ENCODE results near the gene PRCP.
A peak's percentile ranks its signal among the peaks of the same experiment; 100 is the strongest.
"Not testable (repeated sequence)": the region's sequence is repeated elsewhere in the genome, so short reads cannot be mapped to it uniquely, and the experiment has no call there.

Gene PRCP

DNA sequence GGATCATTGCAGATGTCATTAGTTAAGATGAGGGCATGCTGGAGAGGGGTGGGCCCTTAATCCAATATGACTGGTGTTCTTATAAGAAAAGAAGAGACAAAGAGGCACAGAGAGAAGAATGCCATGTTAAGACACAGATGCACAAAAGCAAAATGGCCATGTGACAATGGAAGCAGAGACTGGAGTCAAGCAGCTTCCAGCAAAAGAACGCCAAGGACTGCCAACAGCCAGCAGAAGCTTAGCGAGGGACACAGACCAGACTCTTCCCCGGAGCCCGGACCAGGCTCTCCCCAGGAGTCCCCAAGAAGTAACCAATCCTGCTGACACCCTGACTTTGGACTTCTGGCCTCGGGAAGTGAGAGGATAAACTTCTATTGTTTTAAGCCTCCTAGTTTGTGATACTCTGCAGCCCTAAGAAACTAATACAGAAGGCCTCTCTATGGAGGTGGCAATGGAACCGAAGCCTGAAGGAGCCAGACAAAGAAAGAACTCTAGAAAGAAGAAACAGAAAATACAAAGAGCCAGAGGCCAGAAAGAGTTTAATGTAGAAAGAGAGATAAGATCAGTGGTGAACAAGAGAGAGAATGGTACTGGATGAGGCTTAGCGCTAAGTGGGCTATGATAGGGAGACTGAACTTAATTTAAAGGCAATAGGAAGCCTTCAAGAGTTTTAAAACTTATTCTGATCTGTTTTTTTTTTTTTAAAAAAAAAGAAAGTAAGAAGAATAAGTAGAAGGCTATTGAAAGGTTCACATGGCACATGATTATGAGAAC is 27.7 kb downstream of the PRCP start:
- no peak for DNase-seq (ENCODE audit: low read depth)

DNA sequence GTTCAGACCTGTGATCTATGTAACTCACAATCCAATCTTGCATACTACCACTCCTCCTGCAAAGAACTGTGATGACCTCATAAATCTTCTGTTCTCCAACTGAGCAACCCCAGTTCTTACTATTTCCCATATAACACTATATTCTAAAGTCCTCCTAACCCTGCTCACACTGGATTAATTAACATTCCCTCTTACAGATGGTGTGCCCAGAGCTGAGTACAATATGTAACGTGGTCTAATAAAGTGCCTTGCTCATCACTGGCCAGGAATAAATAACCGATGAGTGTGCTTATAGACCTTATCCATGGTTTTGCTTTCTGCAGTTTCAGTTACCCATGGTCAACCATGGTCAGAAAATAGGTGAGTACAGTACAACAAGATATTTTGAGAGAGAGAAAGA is 28.6 kb downstream of the PRCP start:
- no peak for DNase-seq (ENCODE audit: low read depth)

DNA sequence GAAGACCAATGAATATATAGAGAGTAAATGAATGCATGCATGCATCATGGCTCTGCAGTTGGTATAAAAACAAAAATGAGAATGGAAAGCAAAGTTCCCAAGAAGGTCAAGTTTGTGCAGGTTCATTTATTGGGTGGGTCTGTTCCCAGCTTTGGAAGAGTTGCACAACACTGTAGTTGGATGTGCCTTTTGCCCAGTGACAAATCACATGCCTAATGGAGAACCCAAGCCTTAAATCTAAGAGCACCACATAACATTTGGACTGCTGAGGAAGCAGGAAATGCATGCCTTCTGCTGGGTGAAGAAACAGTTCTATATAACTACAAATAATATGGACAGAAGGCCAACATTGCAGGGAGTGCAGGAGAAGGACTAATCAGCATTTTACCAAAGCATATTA is 30.6 kb downstream of the PRCP start:
- no peak for DNase-seq (ENCODE audit: low read depth)

DNA sequence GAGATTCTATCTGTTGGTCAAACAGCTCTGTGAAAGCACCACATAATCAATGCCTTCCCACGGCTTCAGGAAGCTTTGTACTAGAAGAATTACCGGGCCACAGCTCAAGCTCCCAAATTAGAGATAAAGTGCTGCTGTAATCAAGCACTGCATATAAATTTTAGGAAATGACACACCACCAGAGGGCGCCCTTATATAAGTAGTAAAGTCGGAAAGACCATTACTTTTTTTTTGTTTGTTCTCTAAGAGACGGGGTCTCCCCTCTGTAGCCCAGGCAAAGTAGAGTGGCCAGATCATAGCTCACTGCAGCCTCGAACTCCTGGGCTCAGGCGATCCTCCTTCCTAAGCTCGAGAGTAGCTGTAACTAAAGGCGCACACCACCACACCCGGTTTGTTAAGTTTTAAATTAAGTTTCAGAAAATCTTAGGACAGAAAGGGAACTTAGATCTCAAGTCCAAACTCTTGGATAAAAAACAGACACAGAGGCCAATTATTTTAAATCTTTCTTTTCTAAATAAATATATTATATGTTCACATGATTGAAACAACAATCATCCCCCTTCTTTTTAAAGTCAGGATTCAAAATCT is 32.6 kb downstream of the PRCP start:
- DNase-seq (ENCODE audit: low read depth), result peak; percentile 48

DNA sequence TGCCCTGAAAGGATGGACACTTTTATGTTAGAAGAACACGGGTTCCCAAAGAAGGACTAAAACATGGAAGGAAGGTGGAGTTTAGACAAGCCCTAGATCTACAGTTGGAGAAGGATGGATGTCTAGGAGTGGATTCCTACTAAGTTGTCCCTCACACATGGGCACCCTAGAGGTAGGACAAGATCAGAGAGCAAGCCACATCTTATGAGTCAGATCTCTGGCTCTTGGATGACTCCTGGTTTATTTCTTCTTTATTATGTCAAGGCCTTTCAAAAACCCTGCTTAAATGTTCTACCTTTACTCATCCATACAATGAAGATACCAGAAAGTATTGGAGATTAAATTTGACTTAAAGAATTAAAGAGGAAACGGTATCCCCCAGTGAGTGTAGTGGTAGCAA is 34.4 kb downstream of the PRCP start:
- no peak for DNase-seq (ENCODE audit: low read depth)

DNA sequence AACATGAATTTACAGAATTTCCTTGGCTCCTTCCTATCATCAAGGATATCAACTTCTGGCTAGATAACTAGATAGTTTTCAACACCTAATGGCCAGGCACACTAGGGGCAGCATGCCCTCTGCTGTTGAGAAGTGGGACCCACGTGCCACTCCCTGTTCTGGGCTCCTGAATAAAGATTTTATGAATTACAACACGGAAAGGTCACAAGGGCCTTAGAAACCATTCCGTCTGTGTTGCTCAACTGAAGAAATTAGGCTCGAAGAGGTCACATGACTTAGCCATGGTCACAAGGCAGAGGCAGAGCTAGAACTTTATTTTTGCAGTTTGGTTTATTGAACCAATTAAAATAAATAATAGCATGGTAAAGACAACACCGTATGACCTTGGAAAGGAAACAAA is 36.0 kb downstream of the PRCP start:
- no peak for DNase-seq (ENCODE audit: low read depth)

DNA sequence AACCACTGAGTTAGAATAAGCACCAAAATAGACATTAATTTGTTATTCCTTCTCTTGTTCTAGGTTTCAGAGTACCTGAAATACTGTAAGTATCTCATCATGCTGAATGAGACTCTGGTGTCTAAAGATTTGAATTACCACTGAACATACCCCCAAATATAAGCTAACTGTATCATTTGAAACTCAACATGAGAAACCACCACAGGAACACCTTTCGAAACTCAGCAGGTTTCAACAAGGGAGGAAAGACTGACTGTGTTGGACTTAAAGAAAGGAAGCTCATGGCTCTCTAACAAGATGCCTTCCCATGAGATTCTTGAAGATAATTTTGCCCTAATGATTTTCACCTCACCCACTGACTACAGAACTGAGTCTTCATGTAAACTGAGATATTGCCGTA is 37.0 kb downstream of the PRCP start:
- DNase-seq (ENCODE audit: low read depth), result no peak

DNA sequence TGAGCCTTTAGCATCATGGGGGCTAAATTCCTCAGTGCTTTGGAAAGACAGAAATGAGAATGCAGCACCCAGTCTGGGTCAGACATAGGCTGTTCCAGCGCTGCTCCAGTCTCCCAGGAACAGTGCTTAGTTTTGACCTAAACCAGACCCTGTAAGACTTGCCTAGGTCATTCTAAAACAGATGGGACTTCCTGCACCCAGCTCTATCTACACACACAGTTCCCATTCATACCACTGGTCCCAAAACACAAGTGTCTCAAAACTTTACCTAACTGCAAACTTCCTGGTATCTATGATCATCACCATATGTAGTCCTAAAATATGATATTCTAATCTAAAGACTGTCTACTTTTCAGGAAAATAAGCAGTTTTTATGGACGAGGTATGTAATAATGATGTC is 37.9 kb downstream of the PRCP start:
- no peak for DNase-seq (ENCODE audit: low read depth)

DNA sequence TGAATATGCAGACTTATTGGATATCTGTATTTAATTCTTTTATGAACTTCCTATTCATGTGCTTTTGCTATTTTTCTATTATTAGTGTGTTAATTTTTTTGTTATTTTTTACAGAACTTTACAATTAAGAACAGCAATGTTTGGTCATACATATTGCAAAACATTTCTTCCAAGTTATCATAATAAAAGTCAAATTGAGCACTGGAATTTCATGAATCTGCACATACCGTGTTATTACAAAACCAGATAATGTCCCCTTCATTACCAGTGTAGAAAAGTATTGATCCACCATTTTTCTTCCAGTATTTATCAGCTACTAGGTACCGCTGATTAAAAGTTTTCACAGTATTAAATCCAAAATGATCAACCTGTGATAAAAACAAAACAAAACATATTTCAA is 40.5 kb downstream of the PRCP start:
- no peak for DNase-seq (ENCODE audit: low read depth)

DNA sequence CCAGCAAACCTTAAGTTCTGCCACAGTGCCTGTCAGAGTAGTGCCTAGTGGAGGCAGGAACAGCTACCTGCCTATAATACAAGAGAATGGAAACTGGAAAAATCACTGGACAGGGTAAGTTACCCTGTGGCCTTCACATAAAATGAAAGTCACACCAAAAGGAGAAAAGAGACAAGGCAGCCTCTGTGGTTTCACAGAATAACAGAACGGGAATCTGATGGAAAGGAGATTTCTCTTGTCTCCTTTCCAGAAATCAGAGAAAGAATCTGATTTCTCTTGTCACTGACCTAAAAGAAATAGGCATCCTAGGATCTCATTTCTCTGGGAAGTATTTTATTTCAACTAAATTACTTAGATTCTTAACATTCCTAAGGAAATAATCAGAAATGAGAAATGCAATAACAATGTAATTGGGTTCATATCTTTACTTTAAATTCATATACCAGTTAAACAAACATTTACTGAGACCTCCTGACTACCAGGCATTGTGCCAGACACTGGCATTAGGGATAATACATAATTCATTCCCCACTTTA is 41.6 kb downstream of the PRCP start:
- no peak for DNase-seq (ENCODE audit: low read depth)

DNA sequence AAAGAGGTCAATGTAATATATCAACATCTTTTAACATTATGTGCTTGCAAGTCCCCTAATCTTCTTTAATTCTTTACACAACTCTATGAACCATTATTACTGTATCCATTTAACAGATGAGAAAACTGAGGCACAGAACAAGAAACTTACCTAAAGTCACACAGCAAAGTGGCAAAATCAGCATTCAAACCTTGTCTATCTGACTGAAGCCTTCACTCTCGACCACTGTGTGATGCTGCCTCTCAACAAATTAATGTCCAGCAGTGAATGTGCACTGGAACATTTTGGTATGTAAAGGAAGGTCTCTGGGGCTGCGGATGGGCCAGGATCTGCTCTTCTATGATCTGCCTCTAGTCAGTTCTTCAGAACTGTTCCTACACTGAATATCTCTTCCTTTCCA is 42.1 kb downstream of the PRCP start:
- no peak for DNase-seq (ENCODE audit: low read depth)

DNA sequence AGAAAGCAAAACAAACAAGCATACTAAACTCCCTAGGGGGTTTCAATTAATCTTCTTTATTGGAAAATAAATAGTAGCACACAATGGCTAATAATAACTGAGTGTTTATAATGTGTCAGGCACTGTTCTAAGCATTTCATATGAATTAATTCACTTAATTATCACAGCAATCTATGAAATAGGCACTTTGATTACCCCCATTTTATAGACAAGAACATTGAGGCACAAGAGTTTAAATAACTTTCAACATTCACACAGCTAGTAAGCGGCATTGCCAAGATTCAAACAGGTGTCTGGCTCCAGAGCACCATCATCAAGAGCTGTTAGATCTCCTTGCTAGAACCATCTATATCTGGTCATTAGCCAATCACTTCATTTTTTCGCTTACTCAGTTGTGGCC is 43.1 kb downstream of the PRCP start:
- no peak for DNase-seq (ENCODE audit: low read depth)

DNA sequence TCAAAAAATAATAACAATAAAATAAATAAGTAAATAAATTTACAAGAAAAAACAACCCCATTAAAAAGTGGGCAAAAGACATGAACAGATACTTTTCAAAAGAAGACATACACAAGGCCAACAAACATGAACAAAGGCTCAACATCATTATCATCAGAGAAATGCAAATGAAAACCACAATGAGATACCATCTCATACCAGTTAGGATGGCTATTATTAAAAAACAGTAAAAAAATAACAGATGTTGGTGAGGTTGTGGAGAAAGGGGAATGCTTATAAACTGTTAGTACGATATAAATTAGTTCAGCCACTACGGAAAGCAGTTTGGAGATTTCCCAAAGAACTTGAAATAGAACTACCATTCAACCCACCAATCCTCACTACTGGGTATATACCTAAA is 44.6 kb downstream of the PRCP start:
- no peak for DNase-seq (ENCODE audit: low read depth)

DNA sequence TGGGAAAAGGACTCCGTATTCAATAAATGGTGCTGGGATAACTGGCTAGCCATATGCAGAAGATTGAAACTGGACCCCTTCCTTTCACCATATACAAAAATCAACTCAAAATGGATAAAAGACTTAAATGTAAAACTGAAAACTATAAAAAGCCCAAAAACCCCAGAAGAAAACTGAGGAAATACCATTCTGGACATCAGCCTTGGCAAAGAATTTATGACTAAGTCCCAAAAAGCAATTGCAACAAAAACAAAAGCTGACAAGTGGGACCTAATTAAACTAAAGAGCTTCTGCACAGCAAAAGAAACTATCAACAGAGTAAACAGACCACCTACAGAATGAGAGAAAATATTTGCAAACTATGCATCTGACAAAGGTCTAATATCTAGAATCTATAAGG is 45.3 kb downstream of the PRCP start:
- DNase-seq (ENCODE audit: low read depth), result not testable (repeated sequence)

DNA sequence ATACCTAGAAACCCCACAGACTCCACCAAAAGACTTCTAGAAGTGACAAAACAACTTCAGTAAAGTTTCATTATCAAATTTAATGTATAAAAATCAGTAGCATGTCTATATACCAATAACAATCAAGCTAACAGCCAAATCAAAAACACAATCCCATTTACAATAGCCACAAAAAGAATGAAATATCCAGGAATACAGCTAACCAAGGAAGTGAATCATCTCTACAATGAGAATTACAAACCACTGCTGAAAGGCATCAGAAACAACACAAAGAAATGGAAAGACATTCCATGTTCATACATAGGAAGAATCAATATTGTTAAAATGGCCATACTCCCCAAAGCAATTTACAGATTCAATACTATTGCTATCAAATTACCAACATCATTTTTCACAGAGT is 46.0 kb downstream of the PRCP start:
- DNase-seq (ENCODE audit: low read depth), result no peak

DNA sequence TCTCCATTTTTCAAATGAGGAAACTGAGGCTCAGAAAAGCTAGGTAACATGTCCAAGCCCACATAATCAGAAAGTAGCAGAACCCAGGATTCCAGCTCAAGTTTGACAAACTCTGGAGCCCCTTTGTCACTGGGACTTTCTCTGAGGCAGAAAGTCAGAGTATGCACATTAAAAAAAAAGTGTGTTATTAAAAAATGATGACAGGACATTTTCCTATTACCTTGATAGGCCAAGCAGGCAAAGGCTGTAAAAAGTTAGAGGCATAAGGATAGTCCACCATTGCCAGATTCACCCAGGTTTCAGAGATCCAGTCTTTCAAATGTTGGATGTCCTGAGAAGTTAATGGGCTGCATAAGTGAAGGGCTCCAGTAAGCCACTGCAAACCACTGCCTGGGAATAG is 51.4 kb downstream of the PRCP start:
- DNase-seq (ENCODE audit: low read depth), result no peak

DNA sequence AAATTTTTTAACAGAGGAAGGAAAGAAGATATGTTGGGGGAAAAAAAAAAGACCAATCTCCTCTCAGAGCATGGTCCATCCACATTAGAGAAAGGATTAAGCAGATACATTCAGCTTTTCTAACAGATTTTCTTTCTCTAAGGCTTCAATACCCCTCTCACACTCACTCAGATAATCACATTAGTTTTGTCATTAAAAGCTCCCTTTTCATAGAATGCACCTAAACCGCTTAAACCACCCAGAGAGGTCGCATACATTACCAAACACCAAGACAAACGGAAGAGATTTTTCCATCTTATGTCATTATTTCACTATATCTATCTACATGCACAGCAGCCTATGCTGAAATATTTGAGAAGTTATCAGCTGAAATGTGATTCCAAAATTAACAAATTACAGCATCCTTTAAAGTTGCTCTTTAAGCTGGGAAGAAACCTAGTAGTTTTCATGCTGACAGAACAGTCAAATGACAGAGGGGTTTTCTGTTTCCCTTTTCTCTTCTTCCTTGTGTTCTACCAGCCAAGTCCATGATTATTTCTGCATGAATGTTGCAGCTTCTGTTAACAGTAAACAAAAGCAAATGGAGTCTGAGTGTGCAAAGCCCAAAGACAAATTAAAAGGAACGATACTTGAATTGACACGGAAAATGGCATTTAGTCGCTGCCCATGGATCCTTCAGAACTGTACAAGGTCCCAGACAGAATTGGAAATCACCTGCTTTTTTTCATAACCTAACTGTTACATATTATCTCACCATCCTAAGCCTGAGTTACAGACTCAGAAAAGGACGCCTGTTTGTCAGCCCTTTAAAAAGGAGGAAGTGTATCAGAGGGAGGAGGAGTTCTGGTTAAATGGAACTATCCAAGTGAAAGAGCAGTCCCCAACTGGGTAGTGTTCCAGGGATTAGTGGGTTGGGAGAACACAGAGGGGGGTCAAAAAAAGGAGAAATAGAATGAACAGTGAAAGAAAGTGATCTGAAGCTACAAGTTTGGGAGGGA is 54.6 kb downstream of the PRCP start:
- no peak for DNase-seq (ENCODE audit: low read depth)

DNA sequence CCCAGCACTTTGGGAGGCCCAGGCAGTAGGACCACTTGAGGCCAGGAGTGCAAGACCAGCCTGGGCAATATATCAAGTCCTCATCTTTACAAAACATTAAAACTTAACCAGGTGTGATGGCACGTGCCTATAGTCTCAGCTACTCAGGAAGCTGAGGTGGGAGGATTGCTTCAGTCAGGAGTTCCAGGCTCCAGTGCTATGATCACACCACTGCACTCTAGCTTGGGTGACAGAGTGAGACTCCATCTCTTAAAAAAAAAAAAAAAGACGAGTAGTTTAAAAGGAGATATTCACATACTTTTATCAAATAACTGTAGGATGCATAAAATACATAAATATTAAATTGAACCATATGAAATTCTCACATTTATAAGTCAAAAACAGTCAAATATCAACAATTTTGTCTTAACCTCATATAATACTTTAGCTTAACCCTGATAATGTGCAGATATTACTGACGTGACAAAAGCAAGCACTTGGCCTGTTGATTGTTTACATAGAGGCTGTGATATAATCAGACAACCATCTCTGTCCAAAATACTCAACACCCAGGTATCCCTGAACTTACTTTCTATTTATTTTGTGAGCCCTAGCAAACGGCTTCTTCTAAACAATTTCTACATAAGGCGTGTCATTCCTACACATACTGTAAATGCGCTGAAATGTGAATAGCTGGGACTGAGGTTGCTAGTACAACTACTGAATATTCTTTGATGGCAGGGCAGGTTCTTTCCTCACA is 57.0 kb downstream of the PRCP start:
- DNase-seq (ENCODE audit: low read depth), result no peak

DNA sequence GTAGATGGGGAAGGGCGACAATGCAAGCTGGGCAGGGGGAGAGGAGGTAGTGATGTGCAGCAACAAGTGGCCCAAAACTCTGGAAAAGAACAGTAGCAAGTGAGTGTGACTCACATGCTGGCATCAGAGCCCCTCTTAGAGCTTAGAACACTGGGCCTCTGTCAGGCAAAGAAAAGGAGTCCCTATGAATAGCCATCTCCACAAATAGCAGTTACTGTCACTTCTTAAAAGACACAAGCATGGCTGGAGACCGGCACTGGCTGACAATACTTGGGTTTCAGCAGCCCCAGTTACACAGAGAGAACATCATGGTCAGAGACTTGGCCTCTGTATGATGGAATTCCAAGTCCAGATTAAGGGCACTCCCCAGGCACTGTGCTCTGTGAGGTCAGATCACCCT is 58.2 kb downstream of the PRCP start:
- no peak for DNase-seq (ENCODE audit: low read depth)

DNA sequence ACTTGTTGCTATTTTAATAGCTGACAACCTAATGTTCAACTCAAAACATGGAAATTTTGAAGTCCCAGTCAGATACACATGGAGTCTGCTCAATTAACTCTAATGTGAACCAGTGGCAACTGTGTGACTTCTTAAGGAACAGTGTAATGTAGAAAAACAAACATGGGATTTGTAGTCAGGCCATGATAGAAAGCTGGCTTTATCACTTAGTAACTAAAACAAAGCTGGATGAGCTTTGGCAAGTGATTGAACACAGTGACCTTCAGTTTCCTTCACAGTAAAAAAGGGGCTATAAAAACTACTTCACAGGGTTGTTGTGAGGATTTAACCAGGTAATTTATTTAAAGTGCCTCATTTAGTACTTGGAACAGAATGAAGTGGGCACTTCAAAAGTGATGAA is 62.6 kb downstream of the PRCP start:
- DNase-seq (ENCODE audit: low read depth), result no peak

DNA sequence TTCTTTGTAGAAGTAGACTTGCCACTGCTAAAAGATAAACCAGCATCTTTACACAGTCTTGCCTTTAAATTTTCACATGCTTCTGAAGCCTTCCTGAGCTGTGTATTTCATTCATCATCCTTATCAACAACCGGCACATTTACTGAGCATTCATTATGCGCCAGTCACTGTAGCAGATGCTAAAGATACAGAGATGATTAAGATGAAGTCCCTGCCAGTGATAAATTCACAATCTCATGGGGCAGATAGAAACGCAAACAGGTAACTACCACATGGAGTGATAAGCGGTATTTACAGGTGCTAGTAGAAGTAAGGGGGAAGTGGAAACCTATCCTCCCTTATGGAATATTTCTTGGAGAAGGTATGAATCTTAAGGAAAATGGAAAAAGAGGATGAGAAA is 67.2 kb downstream of the PRCP start:
- DNase-seq (ENCODE audit: low read depth), result no peak

DNA sequence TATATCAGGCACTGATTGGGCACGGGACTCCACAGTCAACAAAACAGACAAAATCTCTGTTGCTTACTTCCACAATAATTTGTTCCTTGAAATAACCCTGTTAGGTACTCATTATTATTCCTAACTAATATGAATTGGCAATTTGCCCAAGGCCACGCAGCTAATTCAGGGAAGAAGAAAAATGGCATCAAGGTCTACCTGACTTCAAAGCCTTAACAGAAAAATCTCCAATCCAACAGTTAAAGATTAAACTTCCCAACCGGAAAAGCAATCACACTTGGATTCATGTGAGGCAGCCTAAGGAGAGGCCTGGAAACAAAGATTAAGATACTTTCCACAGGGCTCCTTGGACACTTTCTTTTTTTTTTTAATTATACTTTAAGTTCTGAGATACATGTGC is 68.9 kb downstream of the PRCP start:
- DNase-seq (ENCODE audit: low read depth), result no peak

Measured in stimulated activated CD8-positive, alpha-beta memory T cell treated with anti-CD3 and anti-CD28 coated beads, Interleukin-4, amount 100 ng/mL, for 24 hours (primary cell).